Liver (tissue), 3 donors: ENCODE results near the gene ARMS2.

Experiments
- ATF3 ChIP-seq: IDR thresholded peaks from 2 replicates; pipeline ENCODE4 v1.6.1; 2016; ENCODE audit warnings: antibody characterized with exemption
- CTCF ChIP-seq: fragments of 150-350 bp; IDR thresholded peaks from 2 replicates; pipeline ENCODE4 v1.5.1; 2017; ENCODE audit warnings: improper control_type of control experiment, low read depth, low read length; ENCODE audit not compliant: missing input control
- EGR1 ChIP-seq, 2 donors: IDR thresholded peaks; 2 replicates each; pipeline ENCODE4 v1.6.1; 2016 to 2018; ENCODE audit warnings: antibody characterized with exemption in 2 of 2, low read depth in 2 of 2
- GABPA ChIP-seq, 2 donors: IDR thresholded peaks in 1 of 2; conservative IDR thresholded peaks in 1 of 2; 2 replicates each; pipeline ENCODE4 v1.6.1; 2016; ENCODE audit warnings: antibody characterized with exemption in 2 of 2, mild to moderate bottlenecking in 1 of 2, moderate library complexity in 1 of 2
- RAD21 ChIP-seq, 2 donors: IDR thresholded peaks; 2 replicates each; pipeline ENCODE4 v1.6.1; 2016; ENCODE audit warnings: antibody characterized with exemption in 2 of 2, mild to moderate bottlenecking in 2 of 2
- REST ChIP-seq: IDR thresholded peaks from 2 replicates; pipeline ENCODE4 v1.6.1; 2016; ENCODE audit warnings: antibody characterized with exemption, mild to moderate bottlenecking
- SP1 ChIP-seq: IDR thresholded peaks from 2 replicates; pipeline ENCODE4 v1.6.1; 2018; ENCODE audit warnings: antibody characterized with exemption, mild to moderate bottlenecking
- TAF1 ChIP-seq: conservative IDR thresholded peaks from 2 replicates; pipeline ENCODE4 v1.6.1; 2016; ENCODE audit warnings: antibody characterized with exemption, mild to moderate bottlenecking
- YY1 ChIP-seq: IDR thresholded peaks from 2 replicates; pipeline ENCODE4 v1.6.1; 2016; ENCODE audit warnings: antibody characterized with exemption, mild to moderate bottlenecking
- ZBTB33 ChIP-seq: IDR thresholded peaks from 2 replicates; pipeline ENCODE4 v1.6.1; 2016; ENCODE audit warnings: antibody characterized with exemption
- donor health status: healthy.
- donor health status: healthy.

- TF ChIP-seq CTCF (no peak), TAF1 (no peak), GABPA (IDR thresholded peaks at IDR 0.05 in 1 of 2, conservative IDR thresholded peaks at IDR 0.05 in 1 of 2) (no peak), RAD21 (IDR thresholded peaks at IDR 0.05) (no peak), EGR1 (IDR thresholded peaks at IDR 0.05; ENCODE audit: low read depth in 2 of 2) (no peak), ATF3 (no peak), YY1 (no peak), ZBTB33 (no peak), REST (no peak), SP1 (no peak)
Measured at GRCh38 chr10:122467701-122468100, 13.2 kb downstream of the ARMS2 start.
